Measurements from ENCODE around the gene FRS2.

The FRS2 gene

GRCh38 chr12:69623970-69624369, 153.8 kb downstream of the FRS2 start:
- no peak for DNase-seq (ENCODE audit: low read depth in 2 of 2)

GRCh38 chr12:69627501-69627900, 157.3 kb downstream of the FRS2 start:
- no peak for DNase-seq (ENCODE audit: low read depth in 2 of 2)

Data from stimulated activated CD4-positive, alpha-beta T cell treated with anti-CD3 and anti-CD28 coated beads, Interleukin-4, amount 100 ng/mL, for 48 hours (primary cell).